Activated CD4-positive, alpha-beta T cell treated with anti-CD3 and anti-CD28 coated beads, Interleukin-2, amount 10 ng/mL, durations not matched to agents 7 days and 5 days (primary cell): ENCODE data around the gene PTPRT. TPM values are rescaled to one million over a fixed set of nuclear protein-coding genes. Genes with fewer than 3 reads are reported as not detected.

Experiments used
- CTCF ChIA-PET: fragments of 350-600 bp; sonication (Branson Sonifier 250); formaldehyde crosslinking; loops from one replicate; lab custom pipeline; 2021; ENCODE audit warnings: antibody characterized with exemption; lab: Charles Lee
- POLR2A ChIA-PET: fragments of 350-600 bp; sonication (Branson Sonifier 250); formaldehyde crosslinking; loops from one replicate; lab custom pipeline; 2021; ENCODE audit warnings: antibody characterized with exemption; lab: Charles Lee
- DNase-seq: peaks from one replicate; pipeline ENCODE4 v3.0.0-alpha.2; 2020
- H3K27ac Mint-ChIP-seq: one replicate; pipeline ENCODE4 v1.8.0; 2021; ENCODE audit warnings: mild to moderate bottlenecking, moderate library complexity, mixed read lengths
- H3K27me3 Mint-ChIP-seq: one replicate; pipeline ENCODE4 v1.8.0; 2021; ENCODE audit warnings: mixed read lengths
- H3K36me3 Mint-ChIP-seq: one replicate; pipeline ENCODE4 v1.8.0; 2021; ENCODE audit warnings: low read depth, mixed read lengths
- H3K4me1 Mint-ChIP-seq: one replicate; pipeline ENCODE4 v1.8.0; 2021; ENCODE audit warnings: mixed read lengths
- H3K4me3 Mint-ChIP-seq: one replicate; pipeline ENCODE4 v1.8.0; 2021; ENCODE audit warnings: mild to moderate bottlenecking, moderate library complexity, mixed read lengths
- H3K9me3 Mint-ChIP-seq: one replicate; pipeline ENCODE4 v1.8.0; 2021; ENCODE audit warnings: mixed read lengths
- total RNA-seq, 2 experiments: library from RNA; stranded (reverse); gene quantifications; one replicate each; pipeline ENCODE4 v1.2.3, GENCODE V29; 2021

Gene PTPRT
- total RNA-seq, 2 experiments from 2014 or later = not detected

DNA sequence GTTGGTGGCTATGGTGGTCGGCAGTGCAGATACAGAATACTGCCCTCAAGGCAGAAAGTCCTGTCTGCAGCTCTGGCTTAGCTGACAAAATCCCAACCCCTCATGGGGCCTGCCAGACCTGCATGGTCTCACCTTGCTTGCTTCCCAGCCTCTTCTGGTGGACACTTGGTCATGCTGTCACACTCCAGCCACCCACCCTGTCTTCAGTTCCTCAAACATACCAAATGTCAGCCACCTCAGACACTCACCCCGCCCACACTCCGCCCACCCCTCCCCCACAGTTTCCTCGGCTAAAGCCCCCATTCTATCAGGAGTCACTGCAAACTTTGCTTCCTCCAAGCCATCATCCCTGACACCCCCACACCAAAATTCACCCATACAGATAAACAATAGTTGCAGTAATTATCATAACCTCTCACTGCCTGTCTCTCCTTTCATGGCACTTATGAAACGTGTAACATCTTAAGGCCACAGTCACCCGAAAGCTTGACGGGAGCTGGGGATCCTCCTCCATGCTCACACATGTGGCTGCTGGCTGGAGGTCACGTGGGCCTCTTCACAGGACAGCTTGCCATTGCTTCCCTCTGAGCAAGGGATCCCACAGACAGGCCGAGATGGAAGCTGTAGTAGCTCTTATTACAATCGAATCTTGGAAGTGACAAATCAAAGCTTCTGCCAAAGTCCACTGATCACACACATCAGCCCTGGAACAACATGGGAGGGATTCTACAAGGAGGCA lies 202.2 kb downstream of the PTPRT start:
- H3K4me3 Mint-ChIP-seq = no peak overlapping the region
- no peaks in the 10 kb centered on the region for H3K36me3 Mint-ChIP-seq
- CTCF ChIA-PET = interaction anchor here (0.5 kb wide), 1 partner anchor 1220 kb away, joined by 3 read pairs; no protein-coding TSS in a partner anchor
- no peak for DNase-seq
- no peak overlapping the region for H3K27ac Mint-ChIP-seq
- POLR2A ChIA-PET = no interaction called here
- H3K27me3 Mint-ChIP-seq = no peaks in the 10 kb centered on the region
- H3K9me3 Mint-ChIP-seq = no peaks in the 10 kb centered on the region
- H3K4me1 Mint-ChIP-seq = no peaks in the 10 kb centered on the region

DNA sequence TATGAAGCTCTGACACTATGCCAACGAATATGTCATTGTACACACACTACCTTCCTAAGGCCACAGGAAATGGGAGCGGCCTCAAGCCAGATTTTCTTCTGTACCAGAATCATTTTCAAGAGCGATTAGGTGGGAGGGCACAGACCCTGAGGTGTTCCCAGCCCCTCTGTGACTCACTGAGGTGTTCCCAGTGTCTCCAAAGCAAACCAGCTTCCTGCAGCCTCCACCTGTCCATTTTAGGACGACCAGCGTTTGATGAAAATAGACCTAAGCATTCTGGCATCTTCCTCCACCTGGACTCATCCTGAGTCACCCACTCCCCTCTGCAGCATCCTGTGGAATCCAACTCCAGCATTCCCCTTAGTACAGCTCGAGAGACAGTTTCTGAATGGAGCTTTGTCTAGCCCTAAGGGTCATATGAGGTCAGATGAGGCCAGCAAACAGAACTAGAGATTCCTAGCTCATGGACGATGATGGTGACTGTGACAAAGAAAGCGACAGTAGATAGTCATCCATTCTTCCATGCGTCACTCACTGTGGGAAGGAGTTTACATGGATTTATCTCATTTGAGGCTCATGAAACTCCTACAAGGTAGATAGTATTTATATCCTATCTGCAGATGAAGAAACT lies 203.4 kb downstream of the PTPRT start:
- no peak overlapping the region for H3K27ac Mint-ChIP-seq
- no peaks in the 10 kb centered on the region for H3K27me3 Mint-ChIP-seq
- H3K4me3 Mint-ChIP-seq = no peak overlapping the region
- DNase-seq = no peak
- H3K9me3 Mint-ChIP-seq = no peaks in the 10 kb centered on the region
- ChIA-PET POLR2A (no interaction called here), CTCF (no interaction called here)
- no peaks in the 10 kb centered on the region for H3K4me1 Mint-ChIP-seq
- no peaks in the 10 kb centered on the region for H3K36me3 Mint-ChIP-seq

DNA sequence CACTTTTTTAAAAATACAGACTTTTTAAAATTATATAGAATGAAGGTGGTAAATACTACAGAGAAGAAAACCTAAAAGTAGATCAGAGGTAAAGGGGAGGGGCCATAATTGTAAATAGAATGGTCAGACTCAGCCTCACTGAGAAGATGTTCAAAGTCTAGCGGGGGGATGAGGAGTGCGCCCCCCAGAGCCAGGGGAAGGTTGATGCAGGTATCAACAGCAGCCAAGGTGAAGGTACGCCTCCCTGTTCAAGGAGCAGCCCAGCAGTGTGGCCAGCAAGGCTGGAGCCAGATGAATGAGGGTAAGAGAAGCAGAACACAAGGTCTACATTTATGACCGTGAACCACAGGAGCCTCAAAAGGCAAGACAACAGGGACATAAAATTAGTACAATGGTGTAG lies 204.1 kb downstream of the PTPRT start:
- Mint-ChIP-seq H3K4me3 (no peak overlapping the region), H3K4me1 (no peaks in the 10 kb centered on the region), H3K9me3 (no peaks in the 10 kb centered on the region), H3K27ac (no peak overlapping the region), H3K36me3 (no peaks in the 10 kb centered on the region), H3K27me3 (no peaks in the 10 kb centered on the region)
- ChIA-PET CTCF (no interaction called here), POLR2A (no interaction called here)
- no peak for DNase-seq

DNA sequence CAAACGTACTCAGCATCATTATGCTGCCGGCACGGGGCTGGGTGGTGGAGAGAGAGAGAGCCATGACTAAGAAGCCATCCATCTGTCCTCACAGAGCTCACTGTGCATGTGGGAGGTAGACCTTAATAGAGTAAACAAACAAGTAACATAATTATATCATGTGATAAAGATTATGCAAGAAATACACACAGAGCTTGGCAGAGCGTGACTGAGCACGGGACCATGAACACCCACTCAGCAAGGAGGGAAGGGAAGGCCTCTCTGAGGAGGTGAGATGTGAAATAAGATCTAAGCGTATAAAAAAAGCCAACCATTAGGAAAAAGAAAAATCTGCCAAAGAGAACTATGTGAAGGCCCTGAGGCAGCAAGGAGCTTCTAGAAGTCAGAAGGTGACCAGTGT lies 207.5 kb downstream of the PTPRT start:
- Mint-ChIP-seq H3K4me3 (no peak overlapping the region), H3K4me1 (no peaks in the 10 kb centered on the region), H3K27me3 (no peaks in the 10 kb centered on the region), H3K9me3 (no peaks in the 10 kb centered on the region), H3K36me3 (no peaks in the 10 kb centered on the region), H3K27ac (no peak overlapping the region)
- ChIA-PET CTCF (no interaction called here), POLR2A (no interaction called here)
- no peak for DNase-seq

DNA sequence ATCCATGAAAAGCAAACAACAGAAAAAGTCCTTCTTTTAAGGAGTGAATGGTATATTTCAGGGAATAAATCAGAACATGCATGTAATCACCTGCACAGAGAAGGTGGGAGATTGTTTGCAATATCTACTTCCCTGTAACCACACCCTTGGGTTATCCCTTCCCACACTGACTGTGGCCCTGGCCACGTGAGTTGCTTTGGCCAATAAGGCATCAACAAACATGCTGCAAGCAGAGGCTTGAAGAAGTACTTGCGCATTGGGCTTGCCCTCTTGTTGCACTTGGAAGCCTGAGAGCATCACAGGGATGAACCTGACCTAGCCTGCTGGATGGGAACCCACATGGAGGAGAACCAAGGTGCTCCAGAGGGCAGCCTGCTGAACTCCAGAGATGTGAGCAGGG lies 208.5 kb downstream of the PTPRT start:
- CTCF ChIA-PET = no interaction called here

DNA sequence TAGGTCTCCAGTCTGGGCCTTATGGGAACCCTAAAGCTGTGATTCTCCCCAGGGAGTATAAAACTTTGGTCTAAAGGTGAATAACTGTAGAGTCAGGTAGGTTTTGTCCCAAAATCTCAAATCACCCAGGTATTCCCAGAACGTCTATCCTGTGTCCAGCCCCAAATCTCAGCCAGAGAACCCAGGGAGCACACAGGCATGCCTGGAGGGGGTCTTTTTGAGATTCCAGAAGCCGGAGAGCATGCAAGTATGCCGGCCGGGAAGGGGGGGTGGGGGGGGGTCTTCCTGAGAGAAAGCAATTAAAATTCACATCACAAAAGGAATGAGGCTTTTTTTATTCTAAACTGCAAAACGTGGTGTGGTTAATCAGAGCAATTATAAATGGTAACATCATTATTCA lies 210.0 kb downstream of the PTPRT start:
- Mint-ChIP-seq H3K36me3 (no peaks in the 10 kb centered on the region), H3K4me3 (no peak overlapping the region), H3K9me3 (no peaks in the 10 kb centered on the region), H3K4me1 (no peaks in the 10 kb centered on the region), H3K27ac (no peak overlapping the region), H3K27me3 (no peaks in the 10 kb centered on the region)
- no peak for DNase-seq
- ChIA-PET POLR2A (no interaction called here), CTCF (interaction anchor here (0.7 kb wide), 1 partner anchor 13 kb away, joined by 3 read pairs; no protein-coding TSS in a partner anchor)

More for the DNA sequence above, 208.5 kb downstream of the PTPRT start:
- no peaks in the 10 kb centered on the region for H3K9me3 Mint-ChIP-seq
- POLR2A ChIA-PET = no interaction called here
- no peak overlapping the region for H3K4me3 Mint-ChIP-seq
- no peak for DNase-seq
- no peaks in the 10 kb centered on the region for H3K36me3 Mint-ChIP-seq
- no peak overlapping the region for H3K27ac Mint-ChIP-seq
- H3K27me3 Mint-ChIP-seq = no peaks in the 10 kb centered on the region
- H3K4me1 Mint-ChIP-seq = no peaks in the 10 kb centered on the region

DNA sequence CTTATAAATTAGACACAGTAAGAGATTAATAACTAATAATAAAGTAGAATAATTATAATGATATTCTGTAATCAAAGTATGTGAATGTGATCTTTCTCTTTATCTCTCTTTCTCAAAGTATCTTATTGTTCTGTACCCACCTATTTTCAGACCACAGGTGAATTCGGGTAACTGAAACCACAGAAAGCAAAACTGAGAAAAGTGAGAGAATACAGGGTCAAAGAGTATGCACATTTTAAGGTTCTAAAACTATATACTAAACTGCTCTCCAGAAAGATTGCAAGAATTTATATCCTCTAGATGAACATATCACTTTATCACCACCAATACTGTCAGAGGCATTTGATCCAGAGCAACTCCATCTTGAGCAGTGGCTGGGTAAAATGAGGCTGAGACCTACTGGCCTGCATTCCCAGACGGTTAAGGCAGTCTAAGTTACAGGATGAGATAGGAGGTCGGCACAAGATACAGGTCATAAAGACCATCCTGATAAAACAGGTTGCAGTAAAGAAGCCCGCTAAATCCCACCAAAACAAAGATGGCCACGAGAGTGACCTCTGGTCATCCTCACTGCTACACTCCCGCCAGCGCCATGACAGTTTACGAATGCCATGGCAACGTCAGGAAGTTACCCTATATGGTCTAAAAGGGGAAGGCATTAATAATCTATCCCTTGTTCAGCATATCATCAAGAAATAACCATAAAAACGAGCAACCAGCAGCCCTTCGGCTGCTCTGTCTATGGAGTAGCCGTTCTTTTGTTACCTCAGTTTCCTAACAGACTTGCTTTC lies 211.3 kb downstream of the PTPRT start:
- ChIA-PET CTCF (no interaction called here), POLR2A (no interaction called here)
- Mint-ChIP-seq H3K27me3 (no peaks in the 10 kb centered on the region), H3K9me3 (no peaks in the 10 kb centered on the region), H3K4me3 (no peak overlapping the region), H3K27ac (no peak overlapping the region), H3K36me3 (no peaks in the 10 kb centered on the region), H3K4me1 (no peaks in the 10 kb centered on the region)
- no peak for DNase-seq

DNA sequence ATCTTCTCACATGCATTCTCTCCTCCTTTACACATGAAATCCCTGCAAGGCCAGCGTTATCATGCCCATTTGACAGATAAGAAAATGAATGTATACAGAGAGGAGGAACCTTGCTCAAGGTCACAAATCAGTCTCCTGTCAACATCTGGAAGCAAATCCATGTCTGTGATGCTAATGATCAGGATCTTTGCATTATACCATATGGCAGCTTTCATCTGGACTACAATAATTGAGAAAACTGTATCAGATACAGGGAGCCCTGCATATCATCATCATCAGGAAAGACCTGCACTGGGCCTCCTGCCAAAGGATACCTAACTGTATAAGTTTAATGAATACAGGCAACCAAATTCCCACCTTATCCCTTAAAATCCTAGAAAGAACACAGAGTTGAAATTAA lies 213.7 kb downstream of the PTPRT start:
- H3K36me3 Mint-ChIP-seq = no peaks in the 10 kb centered on the region
- CTCF ChIA-PET = no interaction called here
- POLR2A ChIA-PET = no interaction called here
- no peak overlapping the region for H3K27ac Mint-ChIP-seq
- no peaks in the 10 kb centered on the region for H3K27me3 Mint-ChIP-seq
- no peak overlapping the region for H3K4me3 Mint-ChIP-seq
- H3K4me1 Mint-ChIP-seq = no peaks in the 10 kb centered on the region
- H3K9me3 Mint-ChIP-seq = peaks cover 2% of the 10 kb centered on the region
- no peak for DNase-seq

DNA sequence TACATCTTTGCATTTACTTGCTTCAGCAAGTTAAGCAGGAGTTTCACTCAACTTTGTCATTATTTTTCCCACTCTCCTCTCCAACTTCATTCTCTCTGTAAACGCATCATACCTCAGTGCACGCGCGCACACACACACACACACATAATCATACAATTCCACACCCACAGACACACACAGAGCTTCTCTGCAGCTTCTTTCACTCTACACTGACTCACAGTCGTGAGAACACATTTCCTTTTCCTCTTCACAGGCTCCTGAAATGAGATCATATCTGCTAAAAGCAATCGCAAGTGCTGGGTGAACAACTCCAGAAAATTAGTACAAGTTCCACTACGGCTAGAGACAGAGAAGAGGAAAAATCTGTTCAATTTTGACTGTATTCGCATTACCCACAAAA lies 215.4 kb downstream of the PTPRT start:
- Mint-ChIP-seq H3K27me3 (no peaks in the 10 kb centered on the region), H3K9me3 (peaks cover 2% of the 10 kb centered on the region), H3K27ac (no peak overlapping the region), H3K4me3 (no peak overlapping the region), H3K36me3 (no peaks in the 10 kb centered on the region), H3K4me1 (no peaks in the 10 kb centered on the region)
- no peak for DNase-seq
- ChIA-PET CTCF (no interaction called here), POLR2A (no interaction called here)

DNA sequence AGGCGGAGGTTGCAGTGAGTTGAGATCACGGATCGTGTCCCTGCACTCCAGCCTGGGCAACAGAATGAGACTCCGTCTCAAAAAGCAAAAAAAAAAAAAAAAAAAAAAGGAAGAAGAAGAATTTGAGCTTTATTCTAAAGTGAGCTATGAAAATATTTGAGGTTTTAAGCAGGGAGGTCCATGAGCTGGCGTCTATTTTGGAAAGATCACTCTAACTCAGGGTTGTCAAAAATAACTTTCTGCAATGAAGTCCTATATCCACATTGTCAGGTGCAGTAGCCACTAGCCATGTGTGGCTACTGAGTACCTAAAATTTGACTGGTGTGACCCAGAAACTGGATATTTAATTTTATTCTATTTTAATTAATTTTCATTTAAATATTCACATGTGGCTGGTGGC lies 217.1 kb downstream of the PTPRT start:
- POLR2A ChIA-PET = no interaction called here

DNA sequence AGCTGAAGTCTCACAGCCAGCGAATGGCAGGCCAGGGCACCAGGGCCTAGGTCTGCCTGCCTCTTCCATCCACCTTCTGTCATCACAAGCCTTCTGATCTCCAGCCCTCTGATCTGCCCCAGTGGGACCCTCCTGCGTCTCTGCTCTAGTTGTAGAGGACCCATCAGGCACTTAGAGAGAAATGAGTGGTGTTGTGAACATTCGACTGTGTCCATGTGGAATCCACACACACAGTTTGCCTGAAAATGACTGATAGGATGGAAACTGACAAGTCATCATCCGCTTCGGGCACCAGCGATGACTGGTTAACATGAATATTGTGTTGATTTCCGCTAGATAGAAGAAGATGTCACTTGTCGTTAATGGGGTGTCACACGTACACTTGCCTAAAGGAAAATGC lies 221.0 kb downstream of the PTPRT start:
- POLR2A ChIA-PET = no interaction called here
- Mint-ChIP-seq H3K9me3 (peaks cover 2% of the 10 kb centered on the region), H3K4me3 (no peak overlapping the region), H3K27ac (no peak overlapping the region), H3K36me3 (no peaks in the 10 kb centered on the region), H3K27me3 (no peaks in the 10 kb centered on the region), H3K4me1 (no peaks in the 10 kb centered on the region)
- DNase-seq = no peak
- CTCF ChIA-PET = no interaction called here

More for the DNA sequence above, 217.1 kb downstream of the PTPRT start:
- no peak overlapping the region for H3K4me3 Mint-ChIP-seq
- H3K4me1 Mint-ChIP-seq = no peaks in the 10 kb centered on the region
- peaks cover 2% of the 10 kb centered on the region for H3K9me3 Mint-ChIP-seq
- no peaks in the 10 kb centered on the region for H3K36me3 Mint-ChIP-seq
- no peaks in the 10 kb centered on the region for H3K27me3 Mint-ChIP-seq
- CTCF ChIA-PET = no interaction called here
- H3K27ac Mint-ChIP-seq = no peak overlapping the region
- no peak for DNase-seq

DNA sequence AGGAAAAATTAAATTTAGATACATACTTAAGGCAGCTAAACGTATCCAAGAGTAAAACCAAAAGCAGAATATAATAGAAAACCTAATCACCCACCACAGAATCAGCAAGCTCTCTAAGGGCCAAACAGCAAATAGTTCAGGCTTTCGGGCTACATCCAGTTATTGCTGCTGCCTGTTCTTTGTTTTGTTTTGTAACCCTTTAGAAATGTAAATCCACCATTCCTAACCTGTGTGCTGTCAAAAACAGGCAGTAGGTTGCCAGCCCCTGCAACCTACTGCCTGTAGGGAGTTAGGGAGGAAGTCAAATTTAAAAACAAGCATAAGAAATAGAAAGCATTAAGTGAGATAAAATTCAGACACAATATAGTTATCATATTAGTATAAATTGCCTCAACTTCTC lies 225.9 kb downstream of the PTPRT start:
- no peak overlapping the region for H3K4me3 Mint-ChIP-seq
- no peaks in the 10 kb centered on the region for H3K4me1 Mint-ChIP-seq
- no peaks in the 10 kb centered on the region for H3K27me3 Mint-ChIP-seq
- ChIA-PET CTCF (no interaction called here), POLR2A (no interaction called here)
- no peaks in the 10 kb centered on the region for H3K9me3 Mint-ChIP-seq
- no peak overlapping the region for H3K27ac Mint-ChIP-seq
- DNase-seq = no peak
- no peaks in the 10 kb centered on the region for H3K36me3 Mint-ChIP-seq

DNA sequence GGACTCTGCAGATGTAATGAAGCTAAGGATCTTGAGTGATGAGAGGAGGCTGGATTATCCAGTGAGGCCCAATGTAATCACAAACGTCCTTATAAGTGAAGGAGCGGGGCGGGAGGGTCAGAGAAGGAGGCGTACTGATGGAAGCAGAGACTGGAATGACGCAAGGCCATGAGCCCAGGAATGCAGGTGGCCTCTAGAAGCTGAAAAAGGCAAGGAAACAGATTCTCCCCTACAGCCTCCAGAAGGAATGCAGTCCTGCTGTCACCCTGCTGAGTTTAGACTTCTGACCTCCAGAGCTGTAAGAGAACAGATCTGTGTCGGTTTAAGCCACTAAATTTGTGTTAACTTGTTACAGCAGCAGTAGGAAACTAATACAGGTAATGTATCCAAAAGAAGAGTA lies 227.9 kb downstream of the PTPRT start:
- no peak for DNase-seq
- Mint-ChIP-seq H3K4me1 (no peaks in the 10 kb centered on the region), H3K9me3 (no peaks in the 10 kb centered on the region), H3K27ac (no peak overlapping the region), H3K36me3 (no peaks in the 10 kb centered on the region), H3K27me3 (no peaks in the 10 kb centered on the region), H3K4me3 (no peak overlapping the region)
- ChIA-PET POLR2A (no interaction called here), CTCF (no interaction called here)
